Fibroblast of the conjunctiva (primary cell): Measurements from ENCODE around the gene POLR3G.
A peak's percentile ranks its signal among the peaks of the same experiment; 100 is the strongest.

ENCODE experiments used
- DNase-seq: peaks from one replicate; pipeline ENCODE4 v3.0.0-alpha.2; 2010; ENCODE audit warnings: low read depth

The POLR3G gene, protein sequence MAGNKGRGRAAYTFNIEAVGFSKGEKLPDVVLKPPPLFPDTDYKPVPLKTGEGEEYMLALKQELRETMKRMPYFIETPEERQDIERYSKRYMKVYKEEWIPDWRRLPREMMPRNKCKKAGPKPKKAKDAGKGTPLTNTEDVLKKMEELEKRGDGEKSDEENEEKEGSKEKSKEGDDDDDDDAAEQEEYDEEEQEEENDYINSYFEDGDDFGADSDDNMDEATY

DNA sequence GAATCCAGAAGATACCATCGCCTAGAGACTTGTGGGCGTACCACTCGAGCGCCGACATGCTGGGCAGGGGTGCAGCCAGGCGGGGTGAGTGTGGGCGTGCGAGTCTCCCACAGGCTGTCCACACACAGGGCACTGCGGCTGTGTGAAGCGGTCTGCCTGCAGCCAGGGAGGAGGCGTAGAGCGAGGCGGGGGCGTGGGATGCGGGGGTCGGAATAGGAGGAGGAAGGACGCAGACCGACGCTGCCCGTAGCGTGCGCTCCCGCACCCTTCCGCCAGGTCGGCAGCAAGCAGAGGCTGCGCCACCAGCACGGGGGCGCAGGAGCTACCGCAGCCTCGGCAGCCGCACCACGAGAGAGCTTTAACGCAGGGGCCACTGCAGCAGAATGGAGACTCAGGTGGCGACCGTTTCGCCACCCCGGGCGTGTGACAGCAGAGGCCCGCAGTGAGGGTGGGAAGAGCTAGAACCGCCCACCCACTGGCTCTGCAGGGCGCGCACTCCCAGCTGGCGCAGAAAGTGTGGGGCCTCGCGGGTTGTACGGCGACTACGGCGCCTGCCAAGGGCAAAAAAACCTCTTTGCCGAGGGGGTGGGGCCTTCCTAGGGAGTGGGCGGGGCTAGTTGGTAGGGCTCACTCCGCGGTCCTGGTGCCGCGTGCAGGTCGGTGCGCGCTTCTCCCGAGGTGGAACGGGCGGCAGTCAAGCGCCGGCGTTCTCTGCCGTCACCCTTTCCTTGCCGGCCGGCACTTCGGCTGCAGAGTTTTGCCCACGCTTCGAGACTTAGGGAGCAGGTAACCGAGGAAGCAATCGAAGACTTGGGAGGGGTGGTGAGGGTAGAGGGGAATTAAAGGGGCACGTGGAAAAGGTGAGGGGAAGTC, at the start of gene POLR3G, which contains the start of gene MBLAC2:
Gene POLR3G (plus strand): TSS at position 630 of the 873 bp plus-strand sequence. CDS start 10,704 bp downstream, outside the sequence.
Gene MBLAC2 (minus strand): TSS at position 537 of the 873 bp plus-strand sequence. CDS start 479 bp downstream, at position 58.
- peak; percentile 82 for DNase-seq

DNA sequence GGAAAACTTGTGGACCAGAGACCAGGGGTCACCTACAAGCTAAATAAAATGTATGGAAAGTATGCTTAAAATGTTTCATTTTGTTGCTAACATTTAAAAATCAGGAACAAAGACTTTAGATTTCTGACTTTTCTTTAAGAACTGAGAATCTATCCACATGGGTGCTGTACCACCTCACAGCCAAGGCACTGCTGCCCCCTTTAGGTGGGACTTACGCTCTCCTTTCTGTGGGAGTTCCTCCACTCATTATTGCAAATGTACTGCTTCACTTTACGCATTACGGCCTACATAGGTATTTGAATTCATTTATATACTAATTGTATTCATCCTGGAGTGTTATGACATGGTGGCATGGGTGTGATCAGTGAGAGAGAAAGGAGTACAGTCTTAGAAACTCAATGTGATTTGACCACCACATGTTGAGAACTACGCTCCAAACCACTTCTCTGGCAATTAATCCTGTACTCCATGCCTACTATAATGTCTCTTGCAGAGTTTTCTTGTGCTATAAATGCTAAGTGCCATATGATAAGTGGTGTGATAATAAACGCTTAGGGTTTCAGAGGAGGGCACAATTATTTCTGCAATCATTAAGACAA, 40.4 kb upstream of the POLR3G start:
- no peak for DNase-seq

- DNase-seq, result no peak
Observed at GRCh38 chr5:90437663-90438062, 37.0 kb upstream of the POLR3G start.

DNA sequence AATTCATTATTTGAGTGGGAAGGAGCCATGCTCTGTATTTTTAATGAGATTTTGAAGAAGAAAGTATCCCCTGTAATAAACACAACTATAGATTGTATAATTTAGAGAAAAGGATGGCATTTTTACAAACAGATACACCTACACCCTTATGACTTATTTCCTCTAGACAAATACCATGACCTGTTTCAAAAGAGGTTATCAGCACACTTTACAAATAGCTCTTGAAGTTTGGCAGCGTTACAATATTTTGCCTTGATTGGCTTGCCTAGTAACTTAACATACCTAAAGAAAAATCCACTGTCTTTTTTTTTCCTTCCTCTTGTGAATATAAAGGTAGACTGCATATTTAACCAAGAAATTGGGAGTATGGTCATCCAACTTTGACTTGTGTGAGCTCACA, 36.6 kb upstream of the POLR3G start:
- no peak for DNase-seq

GRCh38 chr5:90440644-90441043, 34.0 kb upstream of the POLR3G start:
- no peak for DNase-seq

- DNase-seq, result peak; percentile 17
Observed at GRCh38 chr5:90446961-90447360, 27.7 kb upstream of the POLR3G start.

DNA sequence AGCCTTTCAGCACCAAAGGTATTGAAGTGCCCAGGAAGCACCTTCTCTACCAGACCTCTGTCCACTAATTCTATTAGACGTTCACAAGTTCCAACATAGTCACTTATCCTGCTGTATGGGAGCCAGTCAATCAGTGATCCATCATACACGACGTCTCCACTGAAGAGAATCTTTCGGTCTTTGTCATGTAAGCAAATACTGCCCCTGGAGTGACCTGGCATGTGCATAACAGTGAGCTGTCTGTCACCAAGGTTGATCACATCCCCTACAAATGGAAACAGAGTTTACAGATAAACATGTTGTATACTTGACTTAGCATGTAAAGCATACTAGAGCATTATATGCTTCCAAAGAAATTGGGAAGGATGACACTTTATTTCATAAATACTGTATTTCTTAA, 13.4 kb upstream of the POLR3G start:
- no peak for DNase-seq

- no peak for DNase-seq
Observed at GRCh38 chr5:90472783-90473395, 1.8 kb upstream of the POLR3G start.

DNA sequence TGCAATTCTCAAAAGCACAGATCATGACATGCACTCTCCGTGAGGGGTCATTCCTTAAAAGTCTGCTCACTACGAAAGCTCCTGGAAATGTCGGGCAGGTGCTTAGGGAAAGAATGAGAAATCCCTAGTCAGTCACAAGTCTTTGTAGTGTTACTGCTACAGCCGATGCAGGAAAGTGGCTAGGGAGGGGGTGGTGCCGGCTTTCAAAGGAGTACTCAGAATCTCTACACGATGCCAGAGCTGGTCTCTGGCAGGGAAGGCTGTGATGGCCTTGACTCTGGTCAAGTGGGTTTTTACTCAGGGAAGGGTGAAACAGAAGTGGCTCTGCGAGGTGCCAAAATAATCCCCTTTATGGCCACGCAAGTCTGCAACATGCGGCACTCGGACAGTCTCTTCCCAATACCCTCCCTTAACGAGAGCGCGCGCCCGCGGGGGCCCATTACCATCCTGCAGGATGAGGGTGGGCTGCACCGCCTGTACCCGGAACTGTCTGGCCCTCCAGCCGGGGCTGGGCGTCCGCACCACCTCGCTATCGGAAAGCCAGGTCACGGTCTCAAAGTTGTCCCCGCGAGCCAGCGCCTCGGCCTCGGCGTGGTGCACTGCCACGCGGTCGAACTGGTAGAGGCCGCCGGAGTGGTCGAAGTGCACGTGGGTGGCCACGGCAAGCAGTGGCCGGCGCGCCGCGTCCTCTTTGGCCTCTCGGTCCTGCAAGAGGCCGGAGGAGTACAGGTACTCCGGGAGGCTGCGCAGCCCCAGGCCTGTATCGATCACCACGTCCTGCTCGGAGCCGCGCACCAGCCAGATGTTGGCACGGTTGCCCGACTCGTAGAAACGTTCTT, 1.0 kb upstream of the POLR3G start:
- DNase-seq, result peak; percentile 4

DNA sequence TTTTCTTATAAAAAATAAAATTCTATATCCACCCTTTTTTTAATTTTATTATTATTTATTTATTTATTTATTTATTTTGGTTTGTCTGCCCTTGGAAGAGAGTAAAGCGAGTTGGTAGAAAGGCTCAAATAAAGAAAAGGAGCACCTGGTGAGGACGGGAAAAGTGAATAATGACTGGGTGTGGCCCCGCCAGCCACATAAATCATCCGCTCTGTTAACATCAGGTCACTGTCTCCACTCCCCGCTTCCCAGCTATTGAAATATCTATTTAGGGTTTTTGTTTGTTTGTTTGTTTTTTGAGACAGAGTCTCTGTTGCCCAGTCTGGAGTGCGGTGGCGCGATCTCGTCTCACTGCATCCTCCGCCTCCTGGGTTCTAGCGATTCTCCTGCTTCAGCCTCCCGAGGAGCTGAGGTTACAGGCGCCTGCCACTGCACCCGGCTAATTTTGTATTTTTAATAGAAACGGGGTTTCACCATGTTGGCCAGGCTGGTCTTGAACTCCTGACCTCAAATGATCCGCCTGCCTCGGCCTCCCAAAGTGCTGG, 844 bp downstream of the POLR3G start:
- no peak for DNase-seq

GRCh38 chr5:90476391-90476790, 1.7 kb downstream of the POLR3G start:
- DNase-seq, result no peak

DNA sequence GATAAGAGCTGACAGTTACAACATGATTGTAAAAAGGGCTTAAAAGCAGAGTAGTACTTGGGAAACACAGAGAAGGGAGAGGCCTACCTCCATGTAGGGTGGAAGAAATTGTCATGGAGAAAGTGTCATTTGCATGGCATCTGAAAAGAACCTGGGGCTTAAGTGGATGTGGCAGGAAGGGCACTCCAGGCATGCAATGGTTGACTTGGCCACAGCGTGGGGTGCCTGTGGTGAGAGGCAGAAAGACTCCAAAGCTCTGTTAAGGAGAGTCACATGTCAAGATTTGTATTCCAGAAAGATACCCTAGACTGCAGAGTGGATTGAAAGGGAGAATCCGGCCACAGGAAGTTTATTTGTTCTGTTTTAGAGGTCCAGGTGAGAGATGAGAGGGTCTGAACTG, 2.4 kb downstream of the POLR3G start:
- DNase-seq, result no peak

GRCh38 chr5:90477621-90478215, 3.1 kb downstream of the POLR3G start:
- DNase-seq, result no peak

DNA sequence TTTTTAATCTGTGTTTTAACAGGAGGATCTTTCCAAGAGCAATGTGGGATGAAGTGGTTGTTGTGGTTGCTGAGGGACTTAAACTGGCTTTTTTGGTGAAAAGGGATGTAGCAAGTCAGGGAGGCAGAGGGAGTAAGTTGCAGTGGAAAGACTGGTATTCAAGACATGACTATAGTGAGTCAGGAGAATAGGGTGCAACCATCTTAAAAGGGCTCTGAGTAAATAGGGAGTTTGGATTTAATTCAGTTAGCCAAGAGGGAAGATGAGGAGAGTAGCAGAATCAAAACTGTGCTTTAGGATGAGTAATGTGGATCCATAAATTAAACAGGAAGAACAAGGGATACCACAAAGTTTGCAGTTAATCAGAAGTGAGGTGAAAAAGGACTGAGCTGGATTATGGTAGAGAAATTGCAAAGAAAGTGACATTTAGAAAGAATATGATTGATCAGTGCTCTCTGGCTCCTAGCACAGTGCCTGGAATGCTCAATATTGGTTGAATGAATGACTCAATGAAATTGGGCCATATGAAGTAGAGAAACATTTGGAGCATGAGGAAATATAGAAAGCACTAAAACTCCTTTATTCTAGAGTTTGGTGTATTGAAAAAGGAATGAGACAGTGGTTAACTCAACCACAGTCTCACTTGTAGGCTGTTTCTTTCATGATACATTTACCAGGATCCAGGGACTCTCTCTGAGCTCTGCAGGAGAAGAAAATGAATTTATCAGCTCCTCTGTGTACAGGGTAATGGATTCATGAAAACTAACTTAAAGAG, 5.1 kb downstream of the POLR3G start:
- no peak for DNase-seq

GRCh38 chr5:90480699-90481098, 6.0 kb downstream of the POLR3G start:
- DNase-seq, result no peak

DNA sequence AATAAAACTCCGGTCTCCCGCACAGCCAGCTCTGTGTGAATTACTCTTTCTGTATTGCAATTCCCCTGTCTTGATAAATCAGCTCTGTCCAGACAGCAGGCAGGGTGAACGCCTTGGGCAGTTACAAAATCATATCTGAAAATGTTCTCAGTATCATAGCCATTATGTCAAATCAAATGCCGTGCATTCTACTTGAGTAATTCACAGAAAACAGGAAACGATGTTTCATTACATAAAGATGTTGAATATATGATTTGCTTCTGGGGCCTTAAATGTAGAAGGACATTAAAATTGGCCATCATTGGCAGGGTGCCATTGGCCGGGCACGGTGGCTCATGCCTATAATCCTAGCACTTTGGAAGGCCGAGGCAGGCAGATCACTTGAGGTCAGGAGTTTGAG, 8.5 kb downstream of the POLR3G start:
- DNase-seq, result no peak

DNA sequence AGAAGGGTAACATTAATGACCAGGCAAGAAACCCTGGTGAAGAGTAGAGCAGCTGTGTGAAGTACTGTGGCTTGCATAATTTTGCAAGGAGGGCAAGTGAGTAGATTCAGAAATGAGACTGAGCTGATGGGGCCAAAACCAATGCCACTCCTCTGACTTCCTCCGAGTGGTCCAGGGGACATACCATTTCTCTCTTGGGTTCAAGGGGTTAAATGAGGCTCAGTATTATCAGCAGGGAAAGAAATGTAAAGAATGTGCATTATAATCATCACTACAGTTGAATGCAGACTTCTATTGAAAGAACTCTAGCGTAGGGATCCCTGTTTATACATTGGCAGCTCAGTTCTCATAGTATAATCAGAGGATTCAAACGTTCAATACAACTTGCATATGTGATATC, 9.9 kb downstream of the POLR3G start:
- no peak for DNase-seq

GRCh38 chr5:90488791-90489190, 14.1 kb downstream of the POLR3G start:
- no peak for DNase-seq

DNA sequence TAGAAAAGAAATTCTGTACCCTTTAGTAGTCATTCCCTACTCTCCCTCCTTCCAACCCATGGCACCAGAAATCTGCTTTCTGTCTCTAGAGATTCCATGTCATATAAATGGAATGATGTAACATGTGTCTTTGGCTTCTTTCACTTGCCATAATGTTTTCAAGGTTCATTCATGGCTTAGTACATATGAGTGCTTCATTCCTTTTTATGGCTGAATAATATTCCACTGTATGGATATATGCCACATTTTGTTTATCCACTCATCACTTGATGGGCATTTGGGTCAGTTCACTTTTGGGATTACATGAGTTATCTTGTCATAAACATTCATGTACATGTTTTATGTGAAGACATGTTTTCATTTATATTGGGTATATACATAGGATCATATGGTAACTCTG, 19.4 kb downstream of the POLR3G start:
- no peak for DNase-seq

DNA sequence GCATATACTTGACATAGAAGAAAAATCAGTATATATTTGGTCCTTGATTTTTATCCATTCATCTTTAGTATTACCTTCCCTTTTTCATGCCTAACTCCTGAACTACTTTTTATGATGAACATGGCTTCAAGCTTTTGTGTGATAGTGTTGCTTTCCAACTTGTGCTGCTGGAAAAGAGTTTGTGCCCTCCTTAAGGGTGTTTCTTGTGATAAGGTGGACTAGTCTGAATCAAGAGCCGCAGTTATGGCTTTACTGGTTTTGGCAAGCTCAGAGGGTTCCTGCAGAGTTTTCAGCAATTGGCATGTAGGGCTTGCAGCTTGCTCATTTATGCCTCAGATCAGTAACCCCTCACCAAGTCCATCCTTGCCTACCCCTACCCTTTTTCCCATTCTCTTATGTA, 20.5 kb downstream of the POLR3G start:
- no peak for DNase-seq
